ENCODE results near the gene RPRD1B. TPM values are rescaled to one million over a fixed set of nuclear protein-coding genes. Genes with fewer than 3 reads are reported as not detected.

Gene RPRD1B
- total RNA-seq, 2 experiments from 2014 or later: 39.2 to 41.0 TPM

DNA sequence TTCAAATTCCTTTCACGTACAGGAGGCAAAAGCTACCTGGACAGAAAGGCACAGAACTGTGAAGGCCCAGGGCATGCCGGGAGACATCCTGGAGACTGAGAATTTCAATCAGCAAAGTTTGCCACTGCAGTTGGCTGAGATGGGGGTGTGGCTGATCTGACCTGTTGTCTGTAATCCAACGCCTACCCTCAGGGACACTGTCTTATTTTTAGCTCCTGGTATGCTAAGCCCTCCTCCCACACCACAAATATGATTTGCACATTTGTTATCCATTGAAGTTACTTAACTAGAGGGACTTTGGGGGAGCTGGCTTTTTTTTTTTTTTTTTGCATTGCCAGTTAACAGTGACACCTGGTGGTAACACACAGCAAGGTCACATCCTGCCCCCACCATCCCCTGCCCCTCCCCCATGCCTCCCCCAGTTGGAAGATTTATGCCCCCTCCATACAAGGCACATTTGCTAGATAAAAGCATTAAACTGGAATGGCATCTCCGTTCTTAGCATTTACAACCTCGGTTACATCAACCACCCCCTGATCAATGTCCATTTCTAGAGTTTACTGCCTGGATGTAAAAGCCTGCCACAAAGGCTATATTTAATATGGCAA lies 40.6 kb upstream of the RPRD1B start:
- Mint-ChIP-seq H3K36me3 (peaks cover 28% of the 10 kb centered on the region), H3K27me3 (no peaks in the 10 kb centered on the region), H3K27ac (no peak overlapping the region), H3K4me3 (no peak overlapping the region), H3K9me3 (no peaks in the 10 kb centered on the region), H3K4me1 (peaks cover 28% of the 10 kb centered on the region)
- POLR2A ChIA-PET: interaction anchor here (0.6 kb wide), 1 partner anchor 394 kb away, joined by 4 read pairs; no protein-coding TSS in a partner anchor
- DNase-seq (no peak), ATAC-seq (ENCODE audit: low read depth) (no peak)

DNA sequence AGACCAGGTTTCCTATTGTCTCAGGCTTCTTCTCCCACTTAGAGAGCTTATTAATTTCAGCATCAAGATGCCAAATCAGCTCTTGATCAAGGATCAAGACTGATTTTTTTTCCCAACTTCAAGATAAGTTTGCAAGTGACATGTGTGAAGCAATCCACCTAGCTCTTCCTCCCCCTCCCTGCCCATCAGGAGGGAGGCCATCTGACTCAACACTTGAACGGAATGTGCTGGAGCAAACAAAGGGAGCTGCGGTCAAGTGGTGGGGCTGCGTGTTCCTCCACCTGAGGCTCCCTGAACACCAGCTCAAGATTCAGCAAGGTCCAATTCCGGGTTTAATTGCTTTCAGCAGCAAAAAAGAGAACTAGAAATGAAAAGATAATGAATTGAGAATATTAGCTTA lies 39.0 kb upstream of the RPRD1B start:
- POLR2A ChIA-PET: interaction anchor here (0.6 kb wide), 1 partner anchor 18 kb away, joined by 3 read pairs; no protein-coding TSS in a partner anchor
- peaks cover 27% of the 10 kb centered on the region for H3K4me1 Mint-ChIP-seq
- H3K9me3 Mint-ChIP-seq: no peaks in the 10 kb centered on the region
- no peaks in the 10 kb centered on the region for H3K27me3 Mint-ChIP-seq
- H3K36me3 Mint-ChIP-seq: peaks cover 27% of the 10 kb centered on the region
- ATAC-seq (ENCODE audit: low read depth) (no peak), DNase-seq (no peak)
- H3K4me3 Mint-ChIP-seq: no peak overlapping the region
- H3K27ac Mint-ChIP-seq: no peak overlapping the region

DNA sequence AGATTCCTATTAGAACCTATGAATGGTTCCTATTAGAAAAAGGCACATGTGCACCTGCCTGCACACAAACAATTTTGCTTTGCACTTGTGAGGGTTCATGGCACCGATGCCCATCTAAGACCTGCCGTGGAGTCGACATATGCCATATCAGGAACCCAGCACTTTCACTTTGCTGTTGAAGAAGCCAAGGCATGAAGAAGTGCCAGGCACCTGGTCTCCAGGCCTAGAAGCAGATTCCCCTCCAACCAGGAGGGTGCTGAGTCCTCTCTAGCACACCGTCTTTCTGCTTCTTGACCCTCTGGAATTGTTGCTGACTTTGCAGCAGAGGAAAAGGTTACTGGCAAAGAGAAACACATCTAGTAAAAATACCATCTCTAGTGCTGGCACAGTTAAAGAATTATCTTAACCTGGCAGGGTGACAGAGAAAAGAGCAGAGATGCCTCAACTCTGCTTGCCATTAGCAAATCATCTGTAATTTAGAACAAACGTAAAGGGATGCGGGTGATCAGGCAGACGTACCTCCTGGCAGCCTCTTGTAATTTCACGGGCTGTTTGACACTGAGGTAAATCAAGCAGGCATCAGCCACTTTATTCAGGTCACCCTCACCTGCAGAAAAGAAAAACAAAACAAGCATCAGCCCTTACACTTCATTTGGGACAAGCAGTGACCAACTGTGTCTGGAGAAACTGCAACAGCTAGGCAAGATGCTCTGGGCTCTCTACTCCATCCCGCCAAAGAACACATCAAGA lies 37.5 kb upstream of the RPRD1B start:
- peaks cover 25% of the 10 kb centered on the region for H3K36me3 Mint-ChIP-seq
- no peak for ATAC-seq (ENCODE audit: low read depth)
- H3K27ac Mint-ChIP-seq: no peak overlapping the region
- POLR2A ChIA-PET: no interaction called here
- no peak for DNase-seq
- no peaks in the 10 kb centered on the region for H3K27me3 Mint-ChIP-seq
- peaks cover 12% of the 10 kb centered on the region for H3K4me1 Mint-ChIP-seq
- no peaks in the 10 kb centered on the region for H3K9me3 Mint-ChIP-seq
- H3K4me3 Mint-ChIP-seq: no peak overlapping the region

- no peaks in the 10 kb centered on the region for H3K9me3 Mint-ChIP-seq
- no peak overlapping the region for H3K27ac Mint-ChIP-seq
- ATAC-seq (ENCODE audit: low read depth) (no peak), DNase-seq (no peak)
- no peaks in the 10 kb centered on the region for H3K27me3 Mint-ChIP-seq
- H3K36me3 Mint-ChIP-seq: peaks cover 21% of the 10 kb centered on the region
- no peak overlapping the region for H3K4me3 Mint-ChIP-seq
- peaks cover 3% of the 10 kb centered on the region for H3K4me1 Mint-ChIP-seq
- POLR2A ChIA-PET: no interaction called here
Observed at GRCh38 chr20:37997516-37997915, 36.0 kb upstream of the RPRD1B start.

- POLR2A ChIA-PET: no interaction called here
- DNase-seq: no peak
- ATAC-seq (ENCODE audit: low read depth): no peak
- no peaks in the 10 kb centered on the region for H3K27me3 Mint-ChIP-seq
- H3K27ac Mint-ChIP-seq: peak overlapping the region; percentile 38
- no peak overlapping the region for H3K4me3 Mint-ChIP-seq
- no peaks in the 10 kb centered on the region for H3K9me3 Mint-ChIP-seq
- H3K4me1 Mint-ChIP-seq: no peaks in the 10 kb centered on the region
- H3K36me3 Mint-ChIP-seq: peaks cover 18% of the 10 kb centered on the region
Observed at GRCh38 chr20:37999526-38000263, 33.9 kb upstream of the RPRD1B start.

DNA sequence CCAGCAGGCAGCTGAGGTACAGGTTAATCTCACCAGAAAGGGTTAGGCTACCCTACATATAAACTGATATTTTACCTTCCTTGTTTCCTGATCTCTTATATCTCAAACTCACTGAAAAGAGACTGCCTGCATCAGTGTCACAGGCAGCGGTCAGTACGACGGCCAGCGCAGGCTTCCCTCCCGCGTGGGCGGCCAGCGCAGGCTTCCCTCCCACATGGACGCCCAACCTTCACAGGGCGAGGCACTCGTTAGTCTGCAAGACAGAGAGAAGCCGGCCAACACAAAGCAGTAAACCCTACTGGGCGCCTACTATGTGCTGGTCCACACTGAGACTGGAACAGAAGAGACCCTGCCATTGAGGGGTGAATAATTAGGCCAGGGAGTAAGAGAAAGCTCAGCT lies 33.3 kb upstream of the RPRD1B start:
- no peaks in the 10 kb centered on the region for H3K27me3 Mint-ChIP-seq
- DNase-seq: no peak
- no peaks in the 10 kb centered on the region for H3K9me3 Mint-ChIP-seq
- peaks cover 17% of the 10 kb centered on the region for H3K36me3 Mint-ChIP-seq
- no peaks in the 10 kb centered on the region for H3K4me1 Mint-ChIP-seq
- no peak overlapping the region for H3K4me3 Mint-ChIP-seq
- no peak overlapping the region for H3K27ac Mint-ChIP-seq
- no peak for ATAC-seq (ENCODE audit: low read depth)
- POLR2A ChIA-PET: interaction anchor here (0.6 kb wide), 1 partner anchor 796 kb away, joined by 4 read pairs; no protein-coding TSS in a partner anchor

- ATAC-seq (ENCODE audit: low read depth): no peak
- no peaks in the 10 kb centered on the region for H3K9me3 Mint-ChIP-seq
- H3K4me1 Mint-ChIP-seq: no peaks in the 10 kb centered on the region
- H3K27me3 Mint-ChIP-seq: no peaks in the 10 kb centered on the region
- peaks cover 20% of the 10 kb centered on the region for H3K36me3 Mint-ChIP-seq
- no peak overlapping the region for H3K27ac Mint-ChIP-seq
- DNase-seq: no peak
- H3K4me3 Mint-ChIP-seq: no peak overlapping the region
- POLR2A ChIA-PET: no interaction called here
Observed at GRCh38 chr20:38001173-38001875, 32.2 kb upstream of the RPRD1B start.

GRCh38 chr20:38001981-38002380 lies 31.6 kb upstream of the RPRD1B start:
- peaks cover 25% of the 10 kb centered on the region for H3K36me3 Mint-ChIP-seq
- DNase-seq (no peak), ATAC-seq (ENCODE audit: low read depth) (no peak)
- no peaks in the 10 kb centered on the region for H3K4me1 Mint-ChIP-seq
- H3K4me3 Mint-ChIP-seq: no peak overlapping the region
- H3K27me3 Mint-ChIP-seq: no peaks in the 10 kb centered on the region
- H3K9me3 Mint-ChIP-seq: no peaks in the 10 kb centered on the region
- POLR2A ChIA-PET: no interaction called here
- H3K27ac Mint-ChIP-seq: no peak overlapping the region

GRCh38 chr20:38002422-38002821 lies 31.1 kb upstream of the RPRD1B start:
- ATAC-seq (ENCODE audit: low read depth) (no peak), DNase-seq (no peak)
- Mint-ChIP-seq H3K27ac (no peak overlapping the region), H3K27me3 (no peaks in the 10 kb centered on the region), H3K4me1 (no peaks in the 10 kb centered on the region), H3K36me3 (peaks cover 23% of the 10 kb centered on the region), H3K4me3 (no peak overlapping the region), H3K9me3 (no peaks in the 10 kb centered on the region)
- POLR2A ChIA-PET: no interaction called here

DNA sequence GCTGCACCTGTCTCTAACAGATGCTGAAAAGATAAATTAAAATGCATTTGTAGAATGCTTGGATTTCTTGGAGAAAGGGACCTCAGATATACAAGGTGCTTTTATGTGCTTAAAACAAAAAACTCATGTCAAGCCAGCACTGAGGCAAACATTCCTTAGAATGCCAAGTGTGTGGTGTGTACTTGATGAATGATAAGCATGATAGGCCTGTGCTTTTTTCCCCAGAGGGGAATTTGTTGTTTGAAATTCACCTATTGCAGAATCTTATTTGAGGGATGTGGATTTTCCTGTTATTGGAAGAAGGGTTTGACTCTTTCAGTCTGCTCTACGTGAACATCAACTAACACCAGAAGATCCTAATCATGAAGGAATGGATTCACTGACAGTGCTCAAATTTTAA lies 29.1 kb upstream of the RPRD1B start:
- POLR2A ChIA-PET: no interaction called here
- Mint-ChIP-seq H3K9me3 (no peaks in the 10 kb centered on the region), H3K4me1 (no peaks in the 10 kb centered on the region), H3K36me3 (peaks cover 23% of the 10 kb centered on the region), H3K27ac (no peak overlapping the region), H3K27me3 (no peaks in the 10 kb centered on the region), H3K4me3 (no peak overlapping the region)
- DNase-seq (no peak), ATAC-seq (ENCODE audit: low read depth) (no peak)

DNA sequence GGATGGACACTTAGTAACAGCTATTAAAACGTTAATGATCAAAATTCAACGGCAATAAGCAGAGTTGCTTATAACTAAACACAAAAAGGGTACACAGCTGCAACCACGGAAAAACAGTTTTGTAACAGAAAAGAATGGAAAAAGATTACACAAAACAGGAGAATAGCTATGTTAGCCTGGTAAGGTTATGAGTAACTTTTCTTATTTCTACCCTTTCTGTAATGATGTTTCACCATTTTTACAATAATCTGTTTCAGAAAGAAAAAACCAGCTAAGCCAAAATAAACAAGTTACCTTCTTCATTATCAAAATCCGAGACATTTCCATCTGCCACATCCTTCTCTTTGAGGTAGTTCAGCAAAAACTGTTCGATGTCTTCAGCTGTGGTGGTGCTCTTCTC lies 27.6 kb upstream of the RPRD1B start:
- no peaks in the 10 kb centered on the region for H3K9me3 Mint-ChIP-seq
- no peak overlapping the region for H3K4me3 Mint-ChIP-seq
- H3K27me3 Mint-ChIP-seq: no peaks in the 10 kb centered on the region
- POLR2A ChIA-PET: interaction anchor here (0.7 kb wide), 1 partner anchor 14 kb away, joined by 3 read pairs; no protein-coding TSS in a partner anchor
- peaks cover 19% of the 10 kb centered on the region for H3K36me3 Mint-ChIP-seq
- DNase-seq: no peak
- no peaks in the 10 kb centered on the region for H3K4me1 Mint-ChIP-seq
- no peak for ATAC-seq (ENCODE audit: low read depth)
- no peak overlapping the region for H3K27ac Mint-ChIP-seq

DNA sequence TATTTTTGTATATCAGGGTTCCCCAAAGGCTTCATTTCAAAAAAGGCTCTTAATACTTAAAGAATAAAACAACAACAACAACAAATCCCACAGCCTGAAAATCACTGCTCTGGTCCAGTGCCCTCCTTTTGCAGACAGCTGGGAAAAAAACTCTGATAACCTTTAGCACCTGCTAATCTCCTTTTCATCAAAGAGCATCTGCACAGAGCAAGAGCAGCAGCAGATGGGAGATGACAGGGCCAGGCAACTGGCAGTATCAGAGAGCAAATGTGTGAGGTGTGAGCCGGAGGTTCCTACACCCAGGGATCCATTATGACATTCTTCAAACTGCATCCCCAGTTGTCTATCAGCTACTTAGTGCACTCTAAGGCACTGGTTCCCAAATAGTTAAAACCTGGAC lies 26.0 kb upstream of the RPRD1B start:
- no peak for ATAC-seq (ENCODE audit: low read depth)
- no peaks in the 10 kb centered on the region for H3K4me1 Mint-ChIP-seq
- H3K36me3 Mint-ChIP-seq: peaks cover 21% of the 10 kb centered on the region
- H3K9me3 Mint-ChIP-seq: no peaks in the 10 kb centered on the region
- POLR2A ChIA-PET: no interaction called here
- H3K27ac Mint-ChIP-seq: no peak overlapping the region
- no peak overlapping the region for H3K4me3 Mint-ChIP-seq
- no peak for DNase-seq
- H3K27me3 Mint-ChIP-seq: no peaks in the 10 kb centered on the region

- POLR2A ChIA-PET: no interaction called here
- no peak for DNase-seq
- H3K27ac Mint-ChIP-seq: no peak overlapping the region
- no peak for ATAC-seq (ENCODE audit: low read depth)
- H3K4me1 Mint-ChIP-seq: no peaks in the 10 kb centered on the region
- H3K36me3 Mint-ChIP-seq: peaks cover 24% of the 10 kb centered on the region
- no peaks in the 10 kb centered on the region for H3K9me3 Mint-ChIP-seq
- no peaks in the 10 kb centered on the region for H3K27me3 Mint-ChIP-seq
- H3K4me3 Mint-ChIP-seq: no peak overlapping the region
Observed at GRCh38 chr20:38008233-38008944, 25.2 kb upstream of the RPRD1B start.

All from activated naive CD8-positive, alpha-beta T cell treated with anti-CD3 and anti-CD28 coated beads, Interleukin-2, amount 10 ng/mL, durations not matched to agents 7 days and 5 days (primary cell).